ENCODE measurements around the gene SCARB2.

DNA sequence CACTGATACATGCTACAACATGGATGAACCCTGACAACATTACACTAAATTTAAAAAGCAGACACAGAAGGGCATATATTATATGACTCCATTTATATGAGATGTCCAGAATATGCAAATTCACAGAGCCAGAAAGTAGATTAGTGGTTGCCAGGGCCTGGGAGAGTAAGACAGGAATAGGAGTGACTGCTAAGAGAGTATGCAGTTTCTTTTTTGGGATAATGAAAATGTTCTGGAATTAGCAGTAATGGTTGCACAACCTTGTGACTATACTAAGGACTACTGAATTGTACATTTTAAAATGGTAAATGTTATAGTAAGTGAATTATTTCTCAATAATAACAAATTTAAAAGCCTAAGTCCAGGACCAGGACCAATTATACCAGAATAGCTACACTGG, 35.9 kb downstream of the SCARB2 start:
- TF ChIP-seq, protein P1, sequence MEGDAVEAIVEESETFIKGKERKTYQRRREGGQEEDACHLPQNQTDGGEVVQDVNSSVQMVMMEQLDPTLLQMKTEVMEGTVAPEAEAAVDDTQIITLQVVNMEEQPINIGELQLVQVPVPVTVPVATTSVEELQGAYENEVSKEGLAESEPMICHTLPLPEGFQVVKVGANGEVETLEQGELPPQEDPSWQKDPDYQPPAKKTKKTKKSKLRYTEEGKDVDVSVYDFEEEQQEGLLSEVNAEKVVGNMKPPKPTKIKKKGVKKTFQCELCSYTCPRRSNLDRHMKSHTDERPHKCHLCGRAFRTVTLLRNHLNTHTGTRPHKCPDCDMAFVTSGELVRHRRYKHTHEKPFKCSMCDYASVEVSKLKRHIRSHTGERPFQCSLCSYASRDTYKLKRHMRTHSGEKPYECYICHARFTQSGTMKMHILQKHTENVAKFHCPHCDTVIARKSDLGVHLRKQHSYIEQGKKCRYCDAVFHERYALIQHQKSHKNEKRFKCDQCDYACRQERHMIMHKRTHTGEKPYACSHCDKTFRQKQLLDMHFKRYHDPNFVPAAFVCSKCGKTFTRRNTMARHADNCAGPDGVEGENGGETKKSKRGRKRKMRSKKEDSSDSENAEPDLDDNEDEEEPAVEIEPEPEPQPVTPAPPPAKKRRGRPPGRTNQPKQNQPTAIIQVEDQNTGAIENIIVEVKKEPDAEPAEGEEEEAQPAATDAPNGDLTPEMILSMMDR (IDR thresholded peaks at IDR 0.05), result no peak
- TF ChIP-seq POLR2A (IDR thresholded peaks at IDR 0.05), result no peak
